IMR-90 (cell line): ENCODE data around the gene RGS3. TPM values are rescaled to one million over a fixed set of nuclear protein-coding genes. Genes with fewer than 3 reads are reported as not detected.

Source experiments
- ATAC-seq: fragments of 200-7000 bp; cut with Tn5 transposase; 2 replicates; pipeline ENCODE4 v1.9.1; 2020; ENCODE audit warnings: low read depth, mild to moderate bottlenecking, moderate library complexity
- BruUV-seq: library from RNA; stranded (reverse); fragments of 400-500 nt; replicated peaks from 2 replicates; lab custom pipeline; 2021; lab: Mats Ljungman, UMichigan
- CTCF ChIA-PET: fragments of 300-600 bp; formaldehyde crosslinking; extraction: SDS; loops from one replicate; lab custom pipeline; 2021; ENCODE audit warnings: antibody characterized with exemption; lab: Yijun Ruan, JAX
- POLR2A ChIA-PET: fragments of 300-600 bp; sonication (Branson Sonifier 250); formaldehyde crosslinking; loops from one replicate; lab custom pipeline; 2022; ENCODE audit warnings: antibody characterized with exemption; ENCODE audit not compliant: unreplicated experiment; lab: Charles Lee
- DNase-seq: peaks from one replicate; pipeline ENCODE4 v3.0.0; 2013
- H2AFZ ChIP-seq: replicated peaks from 2 replicates; pipeline ENCODE3; 2013; ENCODE audit warnings: low read length, mild to moderate bottlenecking; ENCODE audit not compliant: poor library complexity
- H2AK5ac ChIP-seq: 2 replicates; pipeline ENCODE4 v1.6.1; 2013; ENCODE audit warnings: low read depth, low read length, inconsistent platforms
- H2AK9ac ChIP-seq: replicated peaks from 2 replicates; pipeline ENCODE3; 2013; ENCODE audit warnings: mild to moderate bottlenecking, low read depth, low read length, moderate library complexity; ENCODE audit not compliant: poor library complexity
- H2BK120ac ChIP-seq: 2 replicates; pipeline ENCODE4 v1.6.1; 2013; ENCODE audit warnings: low read depth, low read length, inconsistent platforms
- H2BK15ac ChIP-seq: 3 replicates; pipeline ENCODE4 v1.6.1; 2013; ENCODE audit warnings: low read depth, low read length, inconsistent platforms
- H2BK20ac ChIP-seq: 2 replicates; pipeline ENCODE4 v1.6.1; 2013; ENCODE audit warnings: low read depth, mild to moderate bottlenecking, inconsistent platforms, low read length, moderate library complexity
- H2BK5ac ChIP-seq: 2 replicates; pipeline ENCODE4 v1.6.1; 2013; ENCODE audit warnings: mild to moderate bottlenecking, low read depth, low read length, inconsistent platforms; ENCODE audit not compliant: poor library complexity, severe bottlenecking
- H3K14ac ChIP-seq: replicated peaks from 2 replicates; pipeline ENCODE4 v1.6.1; 2013; ENCODE audit warnings: low read depth, low read length, inconsistent platforms
- H3K18ac ChIP-seq: 2 replicates; pipeline ENCODE4 v1.6.1; 2013; ENCODE audit warnings: low read depth, low read length, control low read depth
- H3K23ac ChIP-seq: 2 replicates; pipeline ENCODE4 v1.6.1; 2013; ENCODE audit warnings: low read depth, low read length, inconsistent platforms
- H3K27ac ChIP-seq: 2 replicates; pipeline ENCODE4 v1.5.1; 2013; ENCODE audit warnings: mild to moderate bottlenecking, control low read depth, low read length; ENCODE audit not compliant: insufficient read depth
- H3K27me3 ChIP-seq: 2 replicates; pipeline ENCODE4 v1.6.1; 2013; ENCODE audit warnings: low read length; ENCODE audit not compliant: control insufficient read depth, insufficient read depth
- H3K36me3 ChIP-seq: 2 replicates; pipeline ENCODE4 v1.6.1; 2013; ENCODE audit warnings: low read length, mixed read lengths; ENCODE audit not compliant: control insufficient read depth, insufficient read depth
- H3K4ac ChIP-seq: 2 replicates; pipeline ENCODE4 v1.6.1; 2013; ENCODE audit warnings: low read depth, low read length, inconsistent platforms
- H3K4me1 ChIP-seq: 2 replicates; pipeline ENCODE4 v1.6.1; 2013; ENCODE audit warnings: low read length, mixed read lengths; ENCODE audit not compliant: control insufficient read depth, insufficient read depth
- H3K4me2 ChIP-seq: 2 replicates; pipeline ENCODE4 v1.6.1; 2013; ENCODE audit warnings: low read depth, mild to moderate bottlenecking, control low read depth, low read length, moderate library complexity
- H3K4me3 ChIP-seq: 2 replicates; pipeline ENCODE4 v1.5.1; 2013; ENCODE audit warnings: low read depth, mild to moderate bottlenecking, control low read depth, low read length, moderate library complexity; ENCODE audit not compliant: insufficient read depth
- H3K56ac ChIP-seq: 2 replicates; pipeline ENCODE4 v1.6.1; 2013; ENCODE audit warnings: low read length, inconsistent platforms; ENCODE audit not compliant: insufficient read depth; ENCODE audit errors: extremely low read depth
- H3K79me1 ChIP-seq, 2 experiments: 2 replicates each; pipeline ENCODE4 v1.6.1; 2013; ENCODE audit warnings: low read length in 2 of 2, inconsistent platforms in 1 of 2, low read depth in 1 of 2
- H3K9ac ChIP-seq: 2 replicates; pipeline ENCODE4 v1.6.1; 2013; ENCODE audit warnings: low read depth, low read length, control low read depth
- H3K9me1 ChIP-seq: 2 replicates; pipeline ENCODE4 v1.6.1; 2013; ENCODE audit warnings: low read length, inconsistent platforms; ENCODE audit not compliant: insufficient read depth
- H3K9me3 ChIP-seq: 2 replicates; pipeline ENCODE4 v1.6.1; 2013; ENCODE audit warnings: low read length; ENCODE audit not compliant: control insufficient read depth, insufficient read depth
- H4K20me1 ChIP-seq: 2 replicates; pipeline ENCODE4 v1.6.1; 2013; ENCODE audit warnings: low read length, inconsistent platforms; ENCODE audit not compliant: insufficient read depth
- H4K5ac ChIP-seq: 2 replicates; pipeline ENCODE4 v1.6.1; 2013; ENCODE audit warnings: mild to moderate bottlenecking, low read depth, low read length, control low read depth
- H4K8ac ChIP-seq, 2 experiments: 2 replicates each; pipeline ENCODE4 v1.6.1; 2013; ENCODE audit warnings: low read depth in 2 of 2, low read length in 2 of 2, control low read depth in 1 of 2, inconsistent platforms in 1 of 2
- H4K91ac ChIP-seq: 2 replicates; pipeline ENCODE4 v1.6.1; 2013; ENCODE audit warnings: low read depth, low read length, inconsistent platforms; ENCODE audit not compliant: insufficient read depth
- BHLHE40 ChIP-seq: fragments of 150-350 bp; IDR thresholded peaks from 2 replicates; pipeline ENCODE4 v1.6.1; 2016; ENCODE audit warnings: mild to moderate bottlenecking, low read depth, low read length
- CHD1 ChIP-seq: IDR thresholded peaks from 2 replicates; pipeline ENCODE4 v1.6.1; 2012; ENCODE audit warnings: low read depth, low read length, improper control_type of control experiment
- FOS ChIP-seq: fragments of 150-350 bp; IDR thresholded peaks from 2 replicates; pipeline ENCODE4 v1.6.1; 2016; ENCODE audit warnings: low read depth, low read length
- MAFK ChIP-seq: IDR thresholded peaks from 2 replicates; pipeline ENCODE4 v1.6.1; 2012; ENCODE audit warnings: low read depth, low read length, improper control_type of control experiment
- MXI1 ChIP-seq: IDR thresholded peaks from 2 replicates; pipeline ENCODE4 v1.6.1; 2012; ENCODE audit warnings: low read depth, mild to moderate bottlenecking, low read length, moderate library complexity, borderline replicate concordance
- POLR2A ChIP-seq: IDR thresholded peaks from 2 replicates; pipeline ENCODE4 v1.6.1; 2012; ENCODE audit warnings: mild to moderate bottlenecking, low read depth, low read length
- RAD21 ChIP-seq: IDR thresholded peaks from 2 replicates; pipeline ENCODE4 v1.6.1; 2012; ENCODE audit warnings: low read length, improper control_type of control experiment
- RCOR1 ChIP-seq: IDR thresholded peaks from 2 replicates; pipeline ENCODE4 v1.6.1; 2012; ENCODE audit warnings: mild to moderate bottlenecking, low read length, improper control_type of control experiment; ENCODE audit not compliant: insufficient replicate concordance
- RFX5 ChIP-seq: IDR thresholded peaks from 2 replicates; pipeline ENCODE4 v1.8.0; 2012; ENCODE audit warnings: low read depth, mild to moderate bottlenecking, low read length, moderate library complexity
- WGBS, 2 experiments: methylation state at CpG; one replicate each; pipeline versions ENCODE4 v1.1.5 to v1.1.7; 2013; ENCODE audit warnings: missing lambda C conversion rate in 2 of 2; ENCODE audit not compliant: insufficient read length in 1 of 2; ENCODE audit errors: extremely low coverage in 2 of 2; 5-methylcytosine and 5-hydroxymethylcytosine counted together
- dilution Hi-C: fragments of 300-500 bp; cut with HindIII; formaldehyde crosslinking; loops from one replicate; pipeline ENCODE4 v1.14.3; 2018; ENCODE audit warnings: low sequenced_read_pairs; ENCODE audit not compliant: unreplicated experiment
- in situ Hi-C: fragments of 300-500 bp; cut with MboI; formaldehyde crosslinking; loops from 3 replicates; pipeline ENCODE4 v1.14.3; 2019; ENCODE audit warnings: low sequenced_read_pairs, inconsistent platforms, mixed read lengths
- intact Hi-C: fragments of 100-400 bp; cut with micrococcal nuclease; formaldehyde crosslinking; loops from 2 replicates; pipeline ENCODE4 v1.10.0; 2022
- polyA plus RNA-seq, 3 experiments: library from polyadenylated mRNA; depleted of rRNA; stranded (reverse); fragments of >200 nt; gene quantifications; 2 replicates each; pipeline ENCODE4 v1.2.3, GENCODE V29; 2012; ENCODE audit warnings: low replicate concordance in 1 of 3
- total RNA-seq: library from RNA; depleted of rRNA; stranded (reverse); fragments of >200 nt; gene quantifications from 2 replicates; pipeline ENCODE4 v1.2.3, GENCODE V29; 2012
- TF ChIP-seq, protein P1 (sequence below): conservative IDR thresholded peaks from 2 replicates; pipeline ENCODE4 v1.5.1; 2012; ENCODE audit warnings: mild to moderate bottlenecking, low read depth, low read length, improper control_type of control experiment
- TF ChIP-seq, protein P2 (sequence below): fragments of 150-350 bp; IDR thresholded peaks from 2 replicates; pipeline ENCODE4 v1.6.1; 2017; ENCODE audit warnings: mild to moderate bottlenecking, antibody characterized with exemption, low read length, low read depth

Gene RGS3
- total and polyA plus RNA-seq, 2 of the 4 experiments (the other 2 are of a cell fraction): 51.8 to 65.6 TPM

DNA sequence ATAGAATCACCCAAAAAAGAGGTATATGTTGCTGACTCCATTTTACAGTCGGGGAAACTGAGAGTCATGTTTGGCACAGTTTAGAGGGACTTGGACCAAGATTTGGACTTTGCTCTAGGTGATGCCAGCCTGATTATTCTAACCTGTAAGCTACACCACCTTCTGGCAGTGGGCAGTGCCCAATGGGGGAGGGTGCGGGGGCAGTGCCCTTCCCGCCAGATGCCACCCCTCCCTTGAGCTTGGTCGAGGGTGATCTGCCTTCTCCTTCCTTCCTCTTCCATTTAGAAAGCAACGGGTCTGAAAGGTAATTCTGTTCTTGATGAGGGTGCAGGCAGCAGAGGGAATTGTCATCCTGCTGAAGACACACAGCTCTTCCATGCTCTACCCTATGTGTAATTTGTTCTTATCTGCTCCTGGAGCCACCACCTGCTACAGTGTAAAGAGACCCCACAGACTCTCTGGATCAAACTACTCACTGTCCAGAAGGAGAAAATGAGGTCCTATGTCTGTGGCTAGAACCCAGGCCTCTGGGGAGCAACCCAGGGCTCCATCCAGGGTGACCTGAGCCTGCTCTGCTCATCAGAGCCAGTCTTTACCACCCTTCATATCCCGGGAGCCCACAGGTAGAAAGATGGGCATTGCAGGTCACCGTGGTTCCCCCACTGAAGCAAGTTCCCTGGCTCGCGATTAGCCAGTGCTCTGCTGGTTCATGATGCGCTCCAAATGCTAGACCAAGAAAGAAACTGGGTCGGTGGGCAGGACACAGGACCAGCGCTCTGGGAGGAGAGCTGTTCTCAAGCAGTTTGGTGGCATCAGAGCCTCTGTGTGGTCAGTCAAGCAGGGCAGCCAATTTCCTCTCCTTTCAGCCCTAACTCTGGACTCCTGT is 156.2 kb downstream of the RGS3 start (continued):
- TF ChIP-seq RAD21 (no peak), BHLHE40 (no peak), FOS (no peak)

DNA sequence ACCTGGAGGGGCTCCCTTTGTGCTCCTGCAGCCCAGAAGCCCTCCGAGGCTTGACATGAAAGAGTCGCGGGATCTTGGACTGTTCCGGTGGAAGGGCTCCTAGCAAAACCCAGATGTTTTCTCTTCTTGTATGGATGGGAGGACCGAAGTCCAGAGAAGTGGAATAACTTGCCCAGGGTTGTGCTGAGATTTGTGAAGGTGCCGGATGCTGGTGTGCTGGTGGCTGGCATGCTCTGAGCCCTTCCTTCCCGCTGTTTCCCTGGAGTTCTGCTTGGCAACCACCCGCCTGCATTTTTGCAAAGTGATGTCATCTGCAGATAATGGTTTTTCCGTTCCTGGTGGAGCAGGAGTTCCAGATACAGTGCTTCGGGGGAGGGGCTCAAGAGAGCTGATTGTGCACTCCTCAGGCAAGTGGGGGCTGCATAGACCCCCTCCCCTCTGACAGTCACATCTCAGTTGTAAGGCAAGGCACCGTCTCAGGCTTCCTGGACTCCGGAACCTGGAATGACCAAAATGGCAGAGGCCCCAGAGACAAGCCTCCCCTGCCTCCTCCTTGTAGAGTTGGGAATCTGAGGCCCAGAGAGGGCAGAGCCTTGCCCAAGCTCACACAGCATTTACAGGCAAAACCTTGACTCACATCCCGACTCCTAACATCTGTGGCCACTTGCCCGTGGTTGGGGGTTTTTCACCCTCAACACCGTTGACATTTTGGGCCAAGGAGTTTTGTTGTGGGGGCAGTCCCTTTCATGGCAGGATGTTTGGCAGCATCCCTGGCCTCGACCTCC is 157.0 kb downstream of the RGS3 start:
- no peak overlapping the region for H3K4me3 ChIP-seq
- peak; percentile 65 for ATAC-seq
- H3K9ac ChIP-seq: peak overlapping the region; percentile 50
- no TSS peak for BruUV-seq
- peak overlapping the region; percentile 97 for H2AK9ac ChIP-seq
- H4K20me1 ChIP-seq: no peaks in the 10 kb centered on the region
- dilution Hi-C loops (no loop called here), in situ Hi-C loops (no loop called here), intact Hi-C loops (loop anchor here (2.0 kb wide), 3 partner anchors 18 to 34 kb away; no protein-coding TSS in a partner anchor)
- H3K79me1 ChIP-seq: peaks cover 5 to 10% of the 10 kb centered on the region in 2 experiments; a peak in 3 of 4 replicates
- H2BK5ac ChIP-seq: peak overlapping the region; percentile 98
- peak overlapping the region; percentile 98 for H3K56ac ChIP-seq
- peak overlapping the region; percentile 99 for H3K14ac ChIP-seq
- H2AFZ ChIP-seq: peak overlapping the region; percentile 82
- peaks cover 38% of the 10 kb centered on the region for H3K4me1 ChIP-seq
- peak overlapping the region; percentile 98 for H2BK20ac ChIP-seq
- peak overlapping the region; percentile 97 for H4K5ac ChIP-seq
- H2BK15ac ChIP-seq: peak overlapping the region; percentile 96
- WGBS, 2 experiments: no CpG with 5 or more reads among the region's 16 CpGs
- POLR2A ChIA-PET: no interaction called here
- CTCF ChIA-PET: interaction anchor here (0.7 to 1.1 kb wide), 2 partner anchors 34 to 303 kb away, joined by 3 read pairs; no protein-coding TSS in a partner anchor
- DNase-seq: peak; percentile 93
- H4K91ac ChIP-seq: peak overlapping the region; percentile 100
- H3K23ac ChIP-seq: peak overlapping the region; percentile 99
- H3K4me2 ChIP-seq: peak overlapping the region; percentile 41
- peak overlapping the region; percentile 98 for H4K8ac ChIP-seq
- no peaks in the 10 kb centered on the region for H3K36me3 ChIP-seq
- H2AK5ac ChIP-seq: peak overlapping the region; percentile 99
- peak overlapping the region; percentile 96 for H3K27ac ChIP-seq
- peaks cover 32% of the 10 kb centered on the region for H3K9me1 ChIP-seq
- peak overlapping the region; percentile 95 for H3K18ac ChIP-seq
- H2BK120ac ChIP-seq: peak overlapping the region; percentile 99
- peak overlapping the region; percentile 99 for H3K4ac ChIP-seq
- H3K27me3 ChIP-seq: no peaks in the 10 kb centered on the region
- H3K9me3 ChIP-seq: no peaks in the 10 kb centered on the region
- TF ChIP-seq POLR2A (0 out of 2 replicates have a peak, but pooled peaks have one; percentile 2), CHD1 (no peak), BHLHE40 (0 out of 2 replicates have a peak, but pooled peaks have one; percentile 25), FOS (peak; percentile 11; the same call in 1 of the 2 replicates), RFX5 (peak; percentile 26; the same call in 1 of the 2 replicates), MAFK (peak; percentile 47), MXI1 (peak; percentile 15; the same call in 1 of the 2 replicates), RCOR1 (no peak)
- TF ChIP-seq, protein P1, sequence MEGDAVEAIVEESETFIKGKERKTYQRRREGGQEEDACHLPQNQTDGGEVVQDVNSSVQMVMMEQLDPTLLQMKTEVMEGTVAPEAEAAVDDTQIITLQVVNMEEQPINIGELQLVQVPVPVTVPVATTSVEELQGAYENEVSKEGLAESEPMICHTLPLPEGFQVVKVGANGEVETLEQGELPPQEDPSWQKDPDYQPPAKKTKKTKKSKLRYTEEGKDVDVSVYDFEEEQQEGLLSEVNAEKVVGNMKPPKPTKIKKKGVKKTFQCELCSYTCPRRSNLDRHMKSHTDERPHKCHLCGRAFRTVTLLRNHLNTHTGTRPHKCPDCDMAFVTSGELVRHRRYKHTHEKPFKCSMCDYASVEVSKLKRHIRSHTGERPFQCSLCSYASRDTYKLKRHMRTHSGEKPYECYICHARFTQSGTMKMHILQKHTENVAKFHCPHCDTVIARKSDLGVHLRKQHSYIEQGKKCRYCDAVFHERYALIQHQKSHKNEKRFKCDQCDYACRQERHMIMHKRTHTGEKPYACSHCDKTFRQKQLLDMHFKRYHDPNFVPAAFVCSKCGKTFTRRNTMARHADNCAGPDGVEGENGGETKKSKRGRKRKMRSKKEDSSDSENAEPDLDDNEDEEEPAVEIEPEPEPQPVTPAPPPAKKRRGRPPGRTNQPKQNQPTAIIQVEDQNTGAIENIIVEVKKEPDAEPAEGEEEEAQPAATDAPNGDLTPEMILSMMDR: no peak
- TF ChIP-seq, protein P2, sequence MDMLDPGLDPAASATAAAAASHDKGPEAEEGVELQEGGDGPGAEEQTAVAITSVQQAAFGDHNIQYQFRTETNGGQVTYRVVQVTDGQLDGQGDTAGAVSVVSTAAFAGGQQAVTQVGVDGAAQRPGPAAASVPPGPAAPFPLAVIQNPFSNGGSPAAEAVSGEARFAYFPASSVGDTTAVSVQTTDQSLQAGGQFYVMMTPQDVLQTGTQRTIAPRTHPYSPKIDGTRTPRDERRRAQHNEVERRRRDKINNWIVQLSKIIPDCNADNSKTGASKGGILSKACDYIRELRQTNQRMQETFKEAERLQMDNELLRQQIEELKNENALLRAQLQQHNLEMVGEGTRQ: no peak
